ENCODE measurements around the gene CABLES2.
A peak's percentile ranks its signal among the peaks of the same experiment; 100 is the strongest.

The CABLES2 gene, protein sequence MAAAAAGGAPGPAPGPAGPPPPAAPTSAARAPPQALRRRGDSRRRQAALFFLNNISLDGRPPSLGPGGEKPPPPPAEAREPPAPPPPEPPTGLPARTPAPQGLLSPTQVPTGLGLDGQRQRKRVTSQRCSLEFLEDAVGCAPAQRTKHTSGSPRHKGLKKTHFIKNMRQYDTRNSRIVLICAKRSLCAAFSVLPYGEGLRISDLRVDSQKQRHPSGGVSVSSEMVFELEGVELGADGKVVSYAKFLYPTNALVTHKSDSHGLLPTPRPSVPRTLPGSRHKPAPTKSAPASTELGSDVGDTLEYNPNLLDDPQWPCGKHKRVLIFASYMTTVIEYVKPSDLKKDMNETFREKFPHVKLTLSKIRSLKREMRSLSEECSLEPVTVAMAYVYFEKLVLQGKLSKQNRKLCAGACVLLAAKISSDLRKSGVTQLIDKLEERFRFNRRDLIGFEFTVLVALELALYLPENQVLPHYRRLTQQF

GRCh38 chr20:62407221-62407992 is at the start of gene CABLES2:
Gene CABLES2 (minus strand): TSS chr20:62407285. CDS start chr20:62407276, 9 bp downstream.
- DNase-seq, result peak; percentile 88

DNA sequence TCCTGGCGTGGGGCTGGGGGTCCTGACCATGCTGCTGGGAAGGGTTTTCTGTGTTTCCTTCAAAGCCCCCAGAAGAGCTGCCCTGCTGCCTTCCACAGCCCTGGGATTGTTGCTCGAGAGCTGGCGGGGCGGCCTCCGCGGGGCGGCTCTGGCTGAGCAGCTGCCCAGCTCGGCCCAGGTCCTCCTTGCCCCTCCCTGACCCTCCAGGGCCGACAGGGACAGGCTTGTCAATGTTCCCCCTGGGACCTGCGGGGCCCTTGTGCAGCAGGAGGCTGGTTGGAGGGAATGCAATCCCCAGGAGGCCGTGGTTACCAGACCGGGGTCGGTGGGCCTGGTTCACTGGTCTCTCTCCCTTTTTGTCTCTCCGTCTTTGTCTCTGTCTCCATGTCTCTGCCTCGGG is 48.8 kb upstream of the CABLES2 start:
- DNase-seq, result no peak

- no peak for DNase-seq
Measured at GRCh38 chr20:62454904-62455636, 48.0 kb upstream of the CABLES2 start.

DNA sequence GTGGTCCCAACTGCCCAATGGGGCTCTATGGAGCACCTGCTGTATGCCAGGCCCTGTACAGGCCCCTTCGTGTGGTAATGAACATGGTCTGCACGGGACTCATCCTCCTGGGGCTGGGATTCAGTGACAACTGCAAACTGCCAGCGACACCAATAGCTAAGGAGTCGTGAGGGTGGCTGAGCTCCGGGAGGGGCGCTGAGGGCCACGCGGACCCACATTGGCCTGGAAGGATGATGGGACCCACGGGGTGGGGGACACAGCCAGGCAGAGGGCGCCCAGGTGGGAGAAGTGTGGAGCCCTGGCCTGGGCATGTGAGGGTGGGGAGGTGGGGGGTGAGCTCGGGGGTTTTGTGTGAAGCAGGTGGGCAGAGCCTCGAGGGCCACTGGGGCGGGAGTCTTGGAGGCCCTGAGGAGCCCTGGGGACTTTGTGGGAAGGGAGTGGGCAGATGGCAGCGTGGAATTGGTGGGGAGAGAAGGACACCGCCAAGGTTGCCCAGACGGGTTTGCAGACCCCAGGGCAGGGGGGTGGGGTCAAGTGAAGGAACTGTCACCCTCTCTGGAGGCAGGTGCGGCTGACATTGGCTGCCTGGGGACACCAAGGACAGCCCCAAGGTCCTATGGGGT is 46.2 kb upstream of the CABLES2 start:
- DNase-seq, result no peak

- no peak for DNase-seq
Measured at GRCh38 chr20:62452475-62453095, 45.5 kb upstream of the CABLES2 start.

DNA sequence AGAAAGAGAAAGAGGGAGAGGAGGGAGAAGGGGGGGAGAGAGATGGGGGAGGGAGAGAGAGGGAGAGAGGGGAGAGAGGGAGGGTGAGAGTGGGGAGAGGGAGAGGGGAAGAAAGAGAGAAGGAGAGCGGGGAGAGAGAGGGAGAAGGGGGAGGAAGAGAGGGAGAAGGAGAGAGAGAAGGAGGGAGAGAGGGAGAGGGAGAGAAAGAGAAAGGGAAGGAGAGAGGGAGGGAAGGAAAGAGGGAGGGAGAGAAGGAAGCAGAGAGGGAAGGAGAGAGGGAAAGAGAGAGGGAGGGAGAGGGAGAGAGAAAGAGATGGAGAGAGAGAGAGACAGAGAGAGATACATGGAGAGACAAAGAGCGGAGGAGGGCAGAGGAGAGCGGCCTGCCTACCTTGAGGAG is 44.9 kb upstream of the CABLES2 start:
- DNase-seq, result no peak

DNA sequence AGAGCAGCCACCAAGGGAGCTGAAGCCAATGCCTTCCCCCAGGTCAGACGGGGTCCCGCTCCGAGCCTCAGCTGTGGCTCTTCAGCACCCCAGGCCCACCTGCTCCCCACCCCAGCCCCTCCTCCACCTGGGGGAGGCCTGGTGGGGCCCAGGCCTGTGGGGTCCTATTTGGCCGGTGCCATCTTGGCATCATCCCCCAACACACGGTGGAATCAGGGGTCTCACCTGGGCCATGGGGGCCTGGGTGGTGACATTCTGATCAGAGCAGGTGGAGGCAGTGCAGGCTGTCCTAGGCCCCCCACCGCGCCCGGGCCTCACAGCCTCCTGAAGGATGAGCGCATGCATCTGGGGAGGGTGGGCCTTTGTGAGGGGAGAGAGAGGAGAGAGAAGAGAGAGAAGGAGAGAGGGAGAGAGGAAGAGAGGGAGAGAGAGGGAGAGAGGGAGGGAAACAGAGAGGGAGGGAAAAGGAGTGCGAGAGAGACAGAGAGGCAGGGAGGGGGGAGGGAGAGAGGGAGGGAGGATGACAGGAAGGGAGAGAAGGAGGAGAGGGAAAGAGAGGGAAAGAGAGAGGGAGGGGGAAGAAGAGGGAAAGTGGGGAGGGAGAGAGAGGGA is 44.2 kb upstream of the CABLES2 start:
- DNase-seq, result no peak

- no peak for DNase-seq
Measured at GRCh38 chr20:62449951-62450691, 43.0 kb upstream of the CABLES2 start.

- no peak for DNase-seq
Measured at GRCh38 chr20:62448788-62449187, 41.7 kb upstream of the CABLES2 start.

GRCh38 chr20:62448038-62448437 is 41.0 kb upstream of the CABLES2 start:
- no peak for DNase-seq

DNA sequence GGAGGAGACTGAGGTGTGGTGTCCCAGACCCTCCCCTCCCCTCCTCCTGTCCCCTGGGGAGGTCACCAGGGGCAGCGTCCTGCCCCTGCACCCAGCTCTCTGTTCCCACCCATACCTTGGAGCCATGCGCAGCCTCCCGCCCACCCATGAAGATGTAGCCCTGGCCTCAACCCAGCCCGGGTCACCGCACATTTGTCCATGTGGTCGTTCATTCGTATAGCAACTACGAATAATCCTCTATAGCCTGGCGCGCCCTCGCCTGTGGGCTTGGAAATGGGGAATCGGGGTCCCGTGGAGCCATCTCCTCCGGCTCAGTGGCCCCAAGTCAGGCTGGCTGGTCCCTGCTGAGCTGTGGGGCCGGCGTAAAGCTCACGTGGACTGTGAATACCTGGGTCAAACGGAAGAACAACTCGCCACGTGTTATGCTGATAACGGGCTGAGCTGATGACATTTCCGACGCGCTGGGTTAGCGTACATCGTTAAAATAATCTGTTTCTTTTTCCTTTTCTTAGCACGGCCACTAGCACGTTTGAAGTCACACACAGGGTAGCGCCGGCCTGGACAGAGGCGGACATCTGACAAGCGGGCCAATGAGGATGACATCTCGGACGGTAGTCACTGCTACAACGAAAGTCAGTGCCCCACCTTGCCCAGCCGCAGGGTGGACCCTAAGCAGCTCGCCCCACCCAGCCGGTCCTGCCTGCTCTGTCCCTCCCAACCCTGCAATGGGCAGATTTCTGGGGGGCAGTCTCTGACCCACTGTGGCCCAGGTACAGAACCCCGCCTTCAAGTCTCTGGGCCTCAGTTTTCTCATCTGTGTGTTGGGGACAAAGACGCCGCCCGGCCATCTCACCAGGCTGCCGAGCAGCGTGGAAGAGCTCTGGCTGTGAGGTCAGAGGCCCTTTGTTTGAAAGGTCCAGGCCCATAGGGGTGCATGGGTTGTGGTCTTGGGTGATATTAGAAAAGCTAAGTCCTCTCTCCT is 40.1 kb upstream of the CABLES2 start:
- DNase-seq, result no peak

- no peak for DNase-seq
Measured at GRCh38 chr20:62446481-62446880, 39.4 kb upstream of the CABLES2 start.

DNA sequence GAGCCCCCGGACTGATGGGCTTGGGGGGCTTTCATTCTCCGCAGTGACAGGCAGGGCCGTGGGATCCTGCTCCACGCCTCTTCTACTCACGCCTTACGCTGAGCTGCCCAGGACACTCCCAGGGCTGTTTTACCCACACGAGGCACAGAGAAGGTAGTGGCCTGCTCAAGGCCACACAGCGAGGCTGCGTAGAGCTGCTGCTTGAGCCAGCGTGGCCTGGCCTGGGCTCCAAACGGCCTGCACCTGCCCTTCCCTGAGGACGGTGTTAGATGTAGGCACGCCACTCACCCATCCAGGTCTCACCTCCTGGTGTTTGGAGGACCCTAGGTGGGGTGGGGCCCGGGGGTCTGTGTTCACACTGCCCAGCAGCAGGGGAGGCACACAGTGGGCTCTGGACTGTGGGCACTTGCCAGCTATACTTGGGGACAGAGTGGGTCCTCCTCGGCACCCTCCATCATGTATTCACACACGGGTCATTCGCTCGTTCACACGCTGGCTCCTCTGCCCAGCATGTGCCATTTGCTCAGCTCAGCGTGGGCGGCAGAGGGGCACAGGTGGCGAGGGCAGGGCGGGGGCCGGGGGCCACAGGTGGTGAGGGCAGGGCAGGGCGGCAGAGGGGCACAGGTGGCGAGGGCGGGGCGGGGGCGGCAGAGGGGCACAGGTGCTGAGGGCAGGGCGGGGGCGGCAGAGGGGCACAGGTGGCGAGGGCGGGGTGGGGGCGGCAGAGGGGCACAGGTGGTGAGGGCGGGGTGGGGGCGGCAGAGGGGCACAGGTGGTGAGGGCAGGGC is 38.7 kb upstream of the CABLES2 start:
- no peak for DNase-seq

GRCh38 chr20:62444286-62444685 is 37.2 kb upstream of the CABLES2 start:
- DNase-seq, result no peak

DNA sequence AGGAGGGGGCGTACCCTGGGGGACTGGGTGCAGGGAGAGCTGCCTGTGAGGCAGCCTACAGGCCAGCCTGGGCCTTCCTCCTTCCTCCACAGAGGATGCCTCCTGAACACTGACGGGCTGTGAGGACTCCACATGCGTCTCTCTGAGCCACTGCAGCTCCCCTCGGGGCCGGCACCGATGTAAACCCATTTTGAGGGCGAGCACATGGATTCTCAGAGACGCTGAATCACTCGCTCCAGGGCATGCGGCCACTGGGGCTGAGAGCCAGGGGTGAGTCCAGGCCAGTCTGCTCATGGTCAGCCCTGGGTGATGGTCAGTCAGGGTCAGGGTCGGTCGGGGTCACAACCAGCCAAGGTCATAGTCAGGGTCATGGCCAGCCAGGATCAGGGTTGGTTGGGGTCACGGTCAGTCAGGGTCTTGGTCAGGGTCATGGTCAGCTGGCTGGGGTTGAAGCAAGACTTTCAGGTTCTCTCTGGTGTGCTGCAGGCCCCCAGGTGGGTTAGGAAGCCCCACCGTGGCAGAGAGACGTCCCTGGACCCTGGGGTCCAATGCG is 35.0 kb upstream of the CABLES2 start:
- DNase-seq, result no peak

GRCh38 chr20:62439218-62439617 is 32.1 kb upstream of the CABLES2 start:
- no peak for DNase-seq

DNA sequence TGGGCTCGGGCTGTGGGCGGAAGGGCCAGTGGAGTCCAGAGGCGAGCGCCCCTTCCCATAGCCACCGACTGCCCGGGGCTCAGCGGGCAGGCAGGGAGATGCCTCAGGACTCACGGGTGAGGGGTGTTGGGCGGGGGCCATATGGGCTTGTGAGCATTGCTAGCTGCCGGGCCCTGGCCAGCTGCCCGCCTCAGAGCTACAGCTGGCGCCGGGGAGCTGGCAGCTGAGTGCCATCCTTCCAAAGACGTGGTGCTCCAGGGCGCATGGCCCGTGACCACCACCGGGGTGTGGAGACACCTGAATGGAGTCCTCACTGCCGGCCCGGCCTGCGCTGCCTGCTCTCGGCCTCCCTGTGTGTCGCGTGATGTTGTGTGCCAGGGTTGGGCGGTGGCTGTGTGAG is 30.8 kb upstream of the CABLES2 start:
- no peak for DNase-seq

GRCh38 chr20:62437496-62437895 is 30.4 kb upstream of the CABLES2 start:
- DNase-seq, result no peak

DNA sequence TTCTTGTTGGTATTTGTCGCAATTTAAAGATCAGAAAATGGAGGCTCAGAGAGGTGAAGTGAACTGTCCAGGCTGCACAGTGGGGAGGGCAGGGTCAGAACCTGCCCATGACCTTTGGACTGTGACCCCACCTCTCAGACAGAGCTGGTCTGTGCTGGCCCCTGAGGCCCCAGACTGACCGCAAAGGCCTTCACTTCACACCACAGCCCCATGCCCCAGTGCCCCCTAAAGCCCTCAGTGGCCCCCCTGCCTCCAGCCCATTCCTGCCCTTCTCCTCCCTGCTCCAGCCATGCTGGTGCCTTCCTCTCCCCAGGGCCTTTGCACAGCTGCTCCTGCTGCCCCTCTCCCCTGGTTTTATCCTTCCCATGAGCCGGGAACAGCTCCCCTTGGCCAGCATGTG is 29.6 kb upstream of the CABLES2 start:
- no peak for DNase-seq
